Measurements from ENCODE around the gene PAPOLG. TPM values are rescaled to one million over a fixed set of nuclear protein-coding genes. Genes with fewer than 3 reads are reported as not detected.
"Not testable (repeated sequence)": the region's sequence is repeated elsewhere in the genome, so short reads cannot be mapped to it uniquely, and the experiment has no call there.

PAPOLG gene
- total RNA-seq, 5 donors from 2014 or later (not counting 1 experiment from before 2014, with no cell fraction given) = 20.6 to 34.8 (median 29.6) TPM

- Mint-ChIP-seq H3K4me1 (peaks cover 37 to 46% (median 40%) of the 10 kb centered on the region in 3 donors), H3K27ac (no peak overlapping the region), H3K27me3 (no peaks in the 10 kb centered on the region), H3K9me3 (no peaks in the 10 kb centered on the region), H3K4me3 (peak overlapping the region in 1 of 3 donors; percentile 31), H3K36me3 (no peaks in the 10 kb centered on the region)
- no peaks in the 10 kb centered on the region for H3K36me3 ChIP-seq (ENCODE audit: control insufficient read depth in 2 of 2, extremely low read depth in 1 of 2, insufficient read depth in 1 of 2, low read length in 1 of 2)
- H3K4me1 ChIP-seq (ENCODE audit: control insufficient read depth in 1 of 2, extremely low read depth in 1 of 2, insufficient read depth in 2 of 2, low read length in 2 of 2) = peaks cover 20 to 35% of the 10 kb centered on the region in 2 experiments
- no peak overlapping the region for H3K4me3 ChIP-seq (ENCODE audit: control insufficient read depth in 1 of 2, extremely low read depth in 1 of 2, low read length in 1 of 2)
- no peak for ATAC-seq (replicated peaks in 1 of 4)
- DNase-seq = no peak
- no peaks in the 10 kb centered on the region for H3K9me3 ChIP-seq
- ChIA-PET CTCF (interaction anchor here in 1 of 2 donors (0.8 kb wide), 1 partner anchor 11 kb away, joined by 4 read pairs; no protein-coding TSS in a partner anchor), POLR2A (interaction anchor here (0.6 to 1.4 kb wide), 4 partner anchors 61 to 386 kb away, joined by 3 to 8 read pairs (median 5); no protein-coding TSS in a partner anchor)
- 85% methylated on average over 3 of the region's 6 CpGs for WGBS (ENCODE audit: insufficient coverage)
- no peak overlapping the region for H3K27ac ChIP-seq (ENCODE audit: low read length)
- no peaks in the 10 kb centered on the region for H3K27me3 ChIP-seq (replicated peaks in 1 of 2; ENCODE audit: control insufficient read depth in 2 of 2, extremely low read depth in 1 of 2, insufficient read depth in 2 of 2, low read length in 1 of 2)
These were observed 65.7 kb downstream of the PAPOLG start for GRCh38 chr2:60821587-60822302.

GRCh38 chr2:60822987-60823386 is 66.9 kb downstream of the PAPOLG start:
- DNase-seq (no peak), ATAC-seq (replicated peaks in 1 of 4) (no peak)
- Histone ChIP-seq H3K36me3 (ENCODE audit: control insufficient read depth in 2 of 2, extremely low read depth in 1 of 2, insufficient read depth in 1 of 2, low read length in 1 of 2) (no peaks in the 10 kb centered on the region), H3K9me3 (no peaks in the 10 kb centered on the region), H3K27ac (ENCODE audit: low read length) (no peak overlapping the region), H3K4me3 (ENCODE audit: control insufficient read depth in 1 of 2, extremely low read depth in 1 of 2, low read length in 1 of 2) (no peak overlapping the region), H3K27me3 (replicated peaks in 1 of 2; ENCODE audit: control insufficient read depth in 2 of 2, extremely low read depth in 1 of 2, insufficient read depth in 2 of 2, low read length in 1 of 2) (no peaks in the 10 kb centered on the region), H3K4me1 (ENCODE audit: control insufficient read depth in 1 of 2, extremely low read depth in 1 of 2, insufficient read depth in 2 of 2, low read length in 2 of 2) (peaks cover 19 to 28% of the 10 kb centered on the region in 2 experiments)
- no peak overlapping the region for H3K27ac Mint-ChIP-seq
- no peak overlapping the region for H3K4me3 Mint-ChIP-seq
- H3K36me3 Mint-ChIP-seq = no peaks in the 10 kb centered on the region
- H3K9me3 Mint-ChIP-seq = no peaks in the 10 kb centered on the region
- ChIA-PET CTCF (interaction anchor here in 1 of 2 donors (0.7 to 0.8 kb wide), 2 partner anchors 9 to 171 kb away, joined by 4 to 6 read pairs; no protein-coding TSS in a partner anchor), POLR2A (no interaction called here)
- WGBS (ENCODE audit: insufficient coverage) = 100% methylated on average over 4 of the region's 4 CpGs
- peaks cover 35 to 42% (median 37%) of the 10 kb centered on the region in 3 donors for H3K4me1 Mint-ChIP-seq
- H3K27me3 Mint-ChIP-seq = no peaks in the 10 kb centered on the region

- Mint-ChIP-seq H3K27ac (no peak overlapping the region), H3K36me3 (no peaks in the 10 kb centered on the region), H3K27me3 (no peaks in the 10 kb centered on the region), H3K4me1 (peaks cover 27 to 34% (median 29%) of the 10 kb centered on the region in 3 donors), H3K9me3 (no peaks in the 10 kb centered on the region), H3K4me3 (no peak overlapping the region)
- DNase-seq (no peak), ATAC-seq (replicated peaks in 1 of 4) (no peak)
- no peaks in the 10 kb centered on the region for H3K27me3 ChIP-seq (replicated peaks in 1 of 2; ENCODE audit: control insufficient read depth in 2 of 2, extremely low read depth in 1 of 2, insufficient read depth in 2 of 2, low read length in 1 of 2)
- H3K4me1 ChIP-seq (ENCODE audit: control insufficient read depth in 1 of 2, extremely low read depth in 1 of 2, insufficient read depth in 2 of 2, low read length in 2 of 2) = peaks cover 12 to 20% of the 10 kb centered on the region in 2 experiments
- H3K36me3 ChIP-seq (ENCODE audit: control insufficient read depth in 2 of 2, extremely low read depth in 1 of 2, insufficient read depth in 1 of 2, low read length in 1 of 2) = no peaks in the 10 kb centered on the region
- no peaks in the 10 kb centered on the region for H3K9me3 ChIP-seq
- CTCF ChIA-PET = no interaction called here
- WGBS (ENCODE audit: insufficient coverage) = 98% methylated on average over 5 of the region's 10 CpGs
- no peak overlapping the region for H3K4me3 ChIP-seq (ENCODE audit: control insufficient read depth in 1 of 2, extremely low read depth in 1 of 2, low read length in 1 of 2)
- POLR2A ChIA-PET = no interaction called here
- no peak overlapping the region for H3K27ac ChIP-seq (ENCODE audit: low read length)
These were observed 67.7 kb downstream of the PAPOLG start for GRCh38 chr2:60823694-60824305.

- Mint-ChIP-seq H3K27ac (no peak overlapping the region), H3K36me3 (no peaks in the 10 kb centered on the region), H3K27me3 (peaks cover 0 to 4% of the 10 kb centered on the region in 2 donors), H3K4me3 (no peak overlapping the region), H3K4me1 (peaks cover 8 to 15% (median 11%) of the 10 kb centered on the region in 3 donors), H3K9me3 (no peaks in the 10 kb centered on the region)
- H3K27me3 ChIP-seq (replicated peaks in 1 of 2; ENCODE audit: control insufficient read depth in 2 of 2, extremely low read depth in 1 of 2, insufficient read depth in 2 of 2, low read length in 1 of 2) = no peaks in the 10 kb centered on the region
- no peak overlapping the region for H3K4me3 ChIP-seq (ENCODE audit: control insufficient read depth in 1 of 2, extremely low read depth in 1 of 2, low read length in 1 of 2)
- WGBS (ENCODE audit: insufficient coverage) = 100% methylated on average over 1 of the region's 2 CpGs
- POLR2A ChIA-PET = no interaction called here
- no peaks in the 10 kb centered on the region for H3K9me3 ChIP-seq
- H3K27ac ChIP-seq (ENCODE audit: low read length) = no peak overlapping the region
- DNase-seq (no peak), ATAC-seq (replicated peaks in 1 of 4) (no peak)
- CTCF ChIA-PET = no interaction called here
- H3K4me1 ChIP-seq (ENCODE audit: control insufficient read depth in 1 of 2, extremely low read depth in 1 of 2, insufficient read depth in 2 of 2, low read length in 2 of 2) = peaks cover 0 to under 1% of the 10 kb centered on the region in 2 experiments
- H3K36me3 ChIP-seq (ENCODE audit: control insufficient read depth in 2 of 2, extremely low read depth in 1 of 2, insufficient read depth in 1 of 2, low read length in 1 of 2) = no peaks in the 10 kb centered on the region
These were observed 69.6 kb downstream of the PAPOLG start for GRCh38 chr2:60825666-60826065.

GRCh38 chr2:60826111-60826510 is 70.0 kb downstream of the PAPOLG start:
- Mint-ChIP-seq H3K4me1 (peaks cover 4 to 11% (median 8%) of the 10 kb centered on the region in 3 donors), H3K27ac (no peak overlapping the region), H3K27me3 (peaks cover 0 to 5% of the 10 kb centered on the region in 2 donors), H3K9me3 (no peaks in the 10 kb centered on the region), H3K36me3 (no peaks in the 10 kb centered on the region), H3K4me3 (no peak overlapping the region)
- Histone ChIP-seq H3K27ac (ENCODE audit: low read length) (no peak overlapping the region), H3K9me3 (no peaks in the 10 kb centered on the region), H3K27me3 (replicated peaks in 1 of 2; ENCODE audit: control insufficient read depth in 2 of 2, extremely low read depth in 1 of 2, insufficient read depth in 2 of 2, low read length in 1 of 2) (no peaks in the 10 kb centered on the region), H3K4me1 (ENCODE audit: control insufficient read depth in 1 of 2, extremely low read depth in 1 of 2, insufficient read depth in 2 of 2, low read length in 2 of 2) (no peaks in the 10 kb centered on the region), H3K4me3 (ENCODE audit: control insufficient read depth in 1 of 2, extremely low read depth in 1 of 2, low read length in 1 of 2) (no peak overlapping the region), H3K36me3 (ENCODE audit: control insufficient read depth in 2 of 2, extremely low read depth in 1 of 2, insufficient read depth in 1 of 2, low read length in 1 of 2) (no peaks in the 10 kb centered on the region)
- DNase-seq = no peak
- ChIA-PET CTCF (no interaction called here), POLR2A (interaction anchor here in 1 of 2 donors (0.5 kb wide), 1 partner anchor 61 kb away, joined by 4 read pairs; no protein-coding TSS in a partner anchor)
- WGBS (ENCODE audit: insufficient coverage) = no CpG with 5 or more reads among the region's 2 CpGs
- ATAC-seq (replicated peaks in 1 of 4) = no peak

- H3K4me3 Mint-ChIP-seq, H3K36me3 Mint-ChIP-seq, CTCF ChIA-PET: not testable (repeated sequence)
These were observed 70.8 kb downstream of the PAPOLG start for GRCh38 chr2:60826860-60827259.

More at GRCh38 chr2:60826860-60827259, 70.8 kb downstream of the PAPOLG start:
- not testable (repeated sequence) for H3K27me3 ChIP-seq (replicated peaks in 1 of 2; ENCODE audit: control insufficient read depth in 2 of 2, extremely low read depth in 1 of 2, insufficient read depth in 2 of 2, low read length in 1 of 2); H3K27me3 Mint-ChIP-seq; H3K27ac ChIP-seq (ENCODE audit: low read length); H3K9me3 ChIP-seq; H3K4me1 Mint-ChIP-seq; H3K4me3 ChIP-seq (ENCODE audit: control insufficient read depth in 1 of 2, extremely low read depth in 1 of 2, low read length in 1 of 2); H3K36me3 ChIP-seq (ENCODE audit: control insufficient read depth in 2 of 2, extremely low read depth in 1 of 2, insufficient read depth in 1 of 2, low read length in 1 of 2); DNase-seq; ATAC-seq (replicated peaks in 1 of 4); H3K4me1 ChIP-seq (ENCODE audit: control insufficient read depth in 1 of 2, extremely low read depth in 1 of 2, insufficient read depth in 2 of 2, low read length in 2 of 2); H3K9me3 Mint-ChIP-seq
- POLR2A ChIA-PET = interaction anchor here in 1 of 2 donors (0.5 kb wide), 1 partner anchor 61 kb away, joined by 4 read pairs; no protein-coding TSS in a partner anchor
- whole genome bisulfite sequencing (ENCODE audit: insufficient coverage) = 83% methylated on average over 1 of the region's 3 CpGs
- H3K27ac Mint-ChIP-seq = peak overlapping the region in 1 of 2 donors; percentile 28

Data from T-cell (primary cell).